CD4-positive, alpha-beta T cell treated with Interleukin-1 beta for 1 hour (primary cell): ENCODE data around the gene MSMP.

ENCODE experiments used
- DNase-seq, 2 donors: peaks; one replicate each; pipeline ENCODE4 v3.0.0-alpha.2; 2020 to 2022

Gene MSMP

DNA sequence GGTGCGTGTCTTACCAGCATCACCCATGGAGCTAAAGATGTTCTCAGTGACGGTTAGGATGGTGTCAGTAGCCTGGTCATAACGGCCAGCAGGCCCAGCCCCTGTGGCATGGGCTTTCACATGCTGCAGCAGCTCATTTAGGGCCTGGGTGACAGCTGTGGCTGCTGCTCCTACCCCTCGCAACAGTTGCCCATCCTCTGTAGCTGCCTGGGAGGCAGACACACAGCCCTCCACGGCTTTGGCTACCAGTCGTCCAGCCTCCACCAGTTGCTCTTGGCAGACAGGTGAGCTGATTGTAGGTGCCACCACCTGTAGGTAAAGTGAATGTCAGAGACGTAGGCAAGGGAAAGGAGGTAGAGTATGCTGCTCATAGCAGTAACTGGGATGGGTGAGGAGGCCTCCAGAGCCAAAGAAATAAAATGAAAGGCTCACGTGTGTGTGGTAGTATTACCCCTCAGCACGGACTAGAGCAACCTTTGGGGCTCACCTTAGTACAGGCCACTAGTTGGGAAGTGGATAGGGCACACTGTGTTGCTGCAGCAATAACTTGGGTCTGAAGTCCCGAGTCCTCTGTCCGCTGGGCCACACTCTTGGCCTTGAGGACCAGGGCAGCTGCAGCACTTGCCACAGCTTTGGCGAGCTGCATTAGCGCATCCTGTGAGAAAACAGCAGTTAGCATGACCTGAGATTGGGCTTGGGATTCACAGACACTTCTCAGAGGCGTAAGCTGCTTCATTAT is 36.8 kb downstream of the MSMP start:
- DNase-seq, result no peak

DNA sequence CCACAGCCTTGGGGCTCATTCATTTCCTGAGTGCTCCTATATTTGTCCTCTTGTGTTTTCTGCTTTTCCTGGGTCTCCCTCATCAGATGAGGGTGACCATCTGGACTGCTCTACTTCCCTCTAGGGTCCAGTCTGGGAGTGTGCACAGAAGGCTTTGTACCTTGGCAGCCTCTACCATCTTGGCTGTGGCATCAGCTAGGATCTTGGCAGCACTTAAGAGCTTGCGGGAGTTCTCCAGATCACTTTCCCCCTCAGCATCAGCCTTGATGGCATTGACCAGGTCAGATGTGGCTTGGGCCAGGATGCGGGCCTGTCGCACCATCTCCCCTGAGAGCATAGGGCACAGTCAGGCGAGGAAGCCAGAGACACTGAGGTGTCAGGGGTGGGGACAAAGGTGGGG is 37.8 kb downstream of the MSMP start:
- DNase-seq, result no peak

DNA sequence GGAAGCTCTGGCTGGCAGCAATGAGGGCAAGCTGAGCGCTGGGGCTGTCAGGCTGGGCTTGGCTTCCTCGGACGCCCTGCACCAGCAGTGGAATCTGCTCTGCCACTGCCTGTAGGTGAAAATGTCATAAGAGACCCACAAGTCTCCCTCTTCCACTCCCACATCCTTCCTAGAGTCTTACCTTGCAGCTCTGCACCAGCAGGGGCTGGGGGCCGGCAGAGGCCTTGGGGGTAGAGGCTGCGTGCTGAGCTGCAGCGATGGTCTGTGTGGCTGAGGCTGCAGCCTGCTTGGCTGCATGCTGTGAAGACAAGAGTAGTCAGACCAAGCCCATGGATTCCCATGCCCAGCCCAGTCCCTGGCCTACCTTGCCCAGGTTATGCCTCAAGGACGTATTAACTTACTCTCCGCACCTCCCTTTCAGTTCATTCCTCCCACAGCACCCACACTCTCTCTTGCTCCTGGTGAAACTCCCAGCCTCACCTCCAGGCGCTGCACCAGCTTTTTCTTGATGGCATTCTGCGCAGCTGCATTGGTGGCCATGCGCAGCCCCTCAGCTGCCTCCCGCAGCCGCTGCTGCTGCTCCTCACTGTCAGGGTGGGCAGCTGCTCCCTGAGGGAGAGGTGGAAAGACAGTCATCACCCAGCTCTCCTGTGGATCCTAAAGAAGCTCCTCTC is 39.4 kb downstream of the MSMP start:
- DNase-seq, result no peak

DNA sequence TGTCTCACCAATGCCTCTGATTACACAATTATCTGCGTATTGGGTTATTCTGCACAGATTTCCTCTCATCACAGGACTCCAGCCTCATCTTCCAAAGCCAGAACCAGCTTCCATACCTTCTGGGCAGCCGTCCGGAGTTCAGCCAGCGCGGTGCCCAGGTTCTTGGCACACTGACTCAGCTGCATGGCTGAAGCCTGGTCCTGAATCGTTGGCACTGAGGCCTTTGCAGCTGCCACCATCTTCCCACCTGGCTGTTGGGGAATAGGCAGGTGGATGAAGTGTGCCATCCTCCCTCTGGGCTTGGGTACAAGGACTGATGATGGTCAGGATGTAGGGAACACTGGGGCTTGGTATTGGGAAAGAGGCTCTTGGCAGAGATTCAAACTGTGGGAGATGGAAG is 40.0 kb downstream of the MSMP start:
- DNase-seq, result no peak

DNA sequence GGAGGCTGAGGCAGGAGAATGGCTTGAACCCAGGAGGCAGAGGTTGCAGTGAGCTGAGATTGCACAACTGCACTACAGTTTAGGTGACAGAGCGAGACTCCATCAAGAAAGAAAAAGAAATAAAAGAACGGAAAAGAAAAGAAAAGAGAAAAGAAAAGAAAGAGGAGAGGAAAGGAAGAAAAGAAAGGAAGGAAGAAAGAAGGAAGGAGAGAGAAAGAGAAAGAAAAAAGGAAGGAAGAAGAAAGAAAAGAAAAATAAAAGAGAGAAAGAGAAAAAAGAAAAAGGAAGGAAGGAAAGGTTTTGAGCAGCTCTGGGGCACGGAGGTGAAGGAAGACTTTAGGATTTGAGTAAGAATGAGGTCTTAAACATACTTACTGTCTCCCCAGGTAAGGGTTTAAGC is 40.5 kb downstream of the MSMP start:
- no peak for DNase-seq

DNA sequence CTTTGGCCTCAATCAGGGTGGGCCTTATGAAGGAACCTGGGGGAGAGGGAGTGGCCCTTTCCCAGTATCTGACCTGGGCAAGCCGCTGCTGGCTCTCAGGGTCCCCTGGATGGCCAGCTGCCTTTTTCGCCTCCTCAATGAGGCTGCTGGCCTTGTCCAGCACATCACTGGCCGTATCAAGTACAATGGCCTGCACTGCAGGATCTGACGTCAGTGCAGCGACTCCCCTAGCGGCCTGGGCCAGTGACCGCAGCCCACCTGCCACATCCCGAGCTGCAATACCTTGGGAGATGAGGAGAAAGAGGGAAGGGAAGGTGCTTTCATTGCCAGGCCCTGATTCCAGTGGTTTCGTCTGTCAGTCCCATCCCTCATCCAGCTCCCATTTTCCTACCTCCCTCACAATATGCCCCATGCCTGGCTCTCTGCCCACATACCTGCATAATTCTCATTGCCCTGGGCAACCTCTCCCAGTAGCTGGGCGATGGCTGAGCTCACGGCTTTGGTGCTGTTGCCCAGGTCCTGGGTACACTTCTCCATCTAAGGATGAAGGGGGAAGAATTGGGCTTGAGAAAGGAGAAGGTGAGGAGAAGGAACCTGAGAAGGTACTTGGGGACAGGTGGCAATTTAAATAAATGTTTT is 41.2 kb downstream of the MSMP start:
- no peak for DNase-seq

DNA sequence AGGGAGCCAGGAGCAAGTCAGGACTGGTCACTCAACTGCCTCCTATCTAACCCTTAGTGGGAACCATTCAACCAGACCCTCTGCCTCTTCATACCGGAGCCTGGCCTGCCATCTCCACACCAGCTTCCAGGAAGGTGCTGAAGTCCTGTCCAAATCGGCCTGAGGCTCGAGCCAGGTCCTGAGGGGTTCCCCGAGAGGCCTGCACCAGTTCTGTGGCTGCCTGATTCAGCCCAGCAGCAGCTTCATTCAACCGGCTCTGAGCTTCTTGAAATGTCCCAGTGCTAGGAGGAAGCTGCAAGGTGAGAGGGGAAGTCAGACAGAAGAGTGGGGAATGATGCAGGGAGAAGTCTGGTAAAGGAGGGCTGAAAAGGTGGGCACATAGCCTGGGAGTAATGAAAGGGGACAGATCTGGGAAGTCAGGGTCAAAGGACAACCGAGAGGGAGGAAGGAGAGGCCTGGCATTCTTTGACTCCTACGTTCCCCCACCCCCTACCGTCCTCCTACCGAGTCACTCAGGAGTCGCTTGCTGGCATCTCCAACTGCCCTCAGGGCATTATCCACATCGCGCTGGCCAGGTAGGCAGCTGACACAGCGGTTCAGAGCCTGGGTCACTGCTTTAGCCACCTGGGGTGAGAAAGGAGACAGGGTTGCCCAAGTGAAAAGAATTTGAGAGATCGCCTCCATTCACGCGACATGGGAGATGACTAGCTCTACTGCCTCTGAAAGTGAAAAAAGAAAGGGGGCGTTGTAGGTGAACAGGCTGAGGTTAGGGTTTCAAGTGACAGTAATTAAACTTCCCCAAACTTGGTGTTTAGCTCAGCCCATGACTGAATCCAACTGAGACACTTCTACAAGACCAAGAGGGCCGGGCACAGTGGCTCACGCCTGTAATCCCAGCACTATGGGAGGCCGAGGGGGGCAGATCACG is 42.3 kb downstream of the MSMP start:
- no peak for DNase-seq

DNA sequence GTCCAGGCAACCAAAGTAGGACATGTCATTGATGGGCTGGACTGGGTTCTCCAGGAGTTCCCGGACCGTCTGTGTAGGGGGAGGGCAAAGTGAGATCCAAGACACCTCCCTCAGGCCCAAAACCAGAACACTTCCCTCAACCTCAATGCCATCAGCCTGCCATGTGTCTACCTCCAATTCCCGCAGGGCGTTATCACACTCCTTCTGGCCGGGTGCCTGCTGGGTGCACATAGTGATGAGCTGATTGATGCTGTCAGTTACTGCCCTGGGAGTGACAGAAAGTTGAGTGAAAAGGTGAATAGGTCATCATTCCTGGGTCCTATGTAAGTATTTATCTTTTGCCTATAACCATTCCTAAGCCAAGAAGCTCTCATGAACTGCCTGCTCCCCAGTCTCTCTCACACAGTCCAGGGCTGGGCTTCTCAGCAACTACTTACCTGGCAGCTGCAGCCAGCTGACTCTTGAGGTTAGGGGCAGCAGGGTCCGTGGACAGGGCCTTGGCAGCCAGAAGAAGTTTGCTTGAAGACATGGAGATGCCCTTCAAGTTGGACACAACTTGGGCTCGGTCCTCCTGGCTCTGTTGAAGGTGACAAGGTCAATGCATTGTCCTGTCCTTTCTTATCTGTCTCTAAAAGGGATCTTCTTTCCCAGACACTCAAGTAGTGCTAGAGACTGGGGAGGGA is 43.1 kb downstream of the MSMP start:
- no peak for DNase-seq

DNA sequence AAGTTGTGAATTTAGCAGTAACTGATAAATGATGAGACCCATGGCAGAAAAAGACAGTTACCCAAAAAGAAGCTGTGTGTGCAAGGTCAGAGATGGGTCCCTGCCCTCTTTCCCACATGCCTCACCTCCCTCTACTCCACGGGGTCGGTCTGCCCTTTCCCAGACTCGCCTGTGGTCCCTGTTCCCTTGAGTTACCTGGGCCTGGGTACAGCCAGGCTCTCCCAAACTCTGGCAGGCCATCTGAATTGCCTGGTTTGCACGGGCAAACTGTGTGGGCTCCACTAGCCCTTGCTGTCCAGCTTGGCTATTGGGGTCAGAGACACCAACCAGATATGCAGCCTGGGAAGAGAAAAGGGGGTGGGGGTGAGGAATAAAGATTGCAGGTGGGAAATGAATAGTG is 45.9 kb downstream of the MSMP start:
- DNase-seq, result no peak

DNA sequence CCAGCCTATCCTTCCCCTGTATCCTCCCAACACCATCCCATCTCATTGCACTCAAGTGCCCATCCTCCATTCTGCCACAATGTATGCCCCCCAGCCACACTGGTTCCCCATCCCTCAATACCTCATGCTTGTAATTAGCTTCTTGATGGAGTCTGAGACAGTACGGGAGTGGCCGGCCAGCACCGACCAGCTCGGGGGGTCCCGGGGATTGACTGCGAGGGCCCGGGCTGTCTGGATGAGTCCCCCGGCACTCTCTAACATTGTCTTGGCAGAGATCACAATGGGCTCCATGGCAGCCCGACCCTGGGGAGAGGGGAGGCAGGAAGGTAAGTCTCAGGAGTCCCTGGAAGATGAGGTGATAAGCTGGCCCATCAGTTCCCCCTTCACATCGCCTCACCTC is 47.1 kb downstream of the MSMP start:
- DNase-seq, result no peak

DNA sequence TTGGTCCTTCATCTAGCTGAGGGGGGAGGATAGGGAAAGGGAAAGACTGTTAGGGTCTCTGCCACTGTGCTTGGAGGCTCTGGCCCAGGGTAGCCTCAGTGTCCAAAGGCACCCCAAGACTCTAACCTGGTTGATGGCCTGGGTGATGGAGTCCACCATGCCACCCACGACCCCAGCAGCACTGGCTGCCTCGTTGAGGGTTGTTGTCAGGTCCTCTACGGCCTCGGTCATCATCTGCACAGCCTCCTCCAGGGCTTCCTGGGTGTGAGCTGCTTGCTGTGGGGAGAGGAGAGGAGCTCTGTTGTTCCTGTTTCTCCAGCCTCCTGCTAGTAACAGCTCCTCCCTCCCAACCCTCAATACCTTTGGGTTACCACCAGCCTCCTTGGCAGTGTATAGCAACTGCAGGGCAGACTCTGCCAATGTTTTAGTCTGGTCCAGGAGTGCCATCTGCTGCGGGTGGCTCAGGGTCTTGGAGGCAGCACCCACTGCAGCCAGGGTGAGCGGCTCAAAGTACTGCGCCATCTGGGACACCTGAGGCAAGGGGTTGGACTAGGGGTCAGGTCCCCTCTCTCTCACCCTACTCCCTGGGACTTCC is 48.1 kb downstream of the MSMP start:
- DNase-seq, result no peak

DNA sequence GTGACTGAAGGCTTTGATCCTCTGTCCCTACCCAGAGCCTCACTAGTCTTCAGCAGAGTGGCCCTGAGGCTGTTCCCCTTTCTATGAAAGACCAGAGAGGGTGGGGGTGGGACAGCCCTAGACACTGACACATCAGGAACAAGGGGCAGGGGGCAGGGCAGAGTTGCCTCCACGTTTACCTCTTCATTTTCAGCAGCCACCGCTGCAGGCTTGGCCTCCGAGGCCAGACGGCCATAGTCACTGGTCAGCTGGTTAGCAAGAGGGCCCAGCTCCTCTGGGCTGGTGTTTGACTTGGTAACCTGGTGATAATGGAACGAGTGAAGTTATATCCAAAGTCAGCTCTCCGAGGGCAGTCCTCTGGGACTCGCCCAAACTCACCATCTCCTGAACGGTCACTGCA is 48.7 kb downstream of the MSMP start:
- DNase-seq, result no peak

DNA sequence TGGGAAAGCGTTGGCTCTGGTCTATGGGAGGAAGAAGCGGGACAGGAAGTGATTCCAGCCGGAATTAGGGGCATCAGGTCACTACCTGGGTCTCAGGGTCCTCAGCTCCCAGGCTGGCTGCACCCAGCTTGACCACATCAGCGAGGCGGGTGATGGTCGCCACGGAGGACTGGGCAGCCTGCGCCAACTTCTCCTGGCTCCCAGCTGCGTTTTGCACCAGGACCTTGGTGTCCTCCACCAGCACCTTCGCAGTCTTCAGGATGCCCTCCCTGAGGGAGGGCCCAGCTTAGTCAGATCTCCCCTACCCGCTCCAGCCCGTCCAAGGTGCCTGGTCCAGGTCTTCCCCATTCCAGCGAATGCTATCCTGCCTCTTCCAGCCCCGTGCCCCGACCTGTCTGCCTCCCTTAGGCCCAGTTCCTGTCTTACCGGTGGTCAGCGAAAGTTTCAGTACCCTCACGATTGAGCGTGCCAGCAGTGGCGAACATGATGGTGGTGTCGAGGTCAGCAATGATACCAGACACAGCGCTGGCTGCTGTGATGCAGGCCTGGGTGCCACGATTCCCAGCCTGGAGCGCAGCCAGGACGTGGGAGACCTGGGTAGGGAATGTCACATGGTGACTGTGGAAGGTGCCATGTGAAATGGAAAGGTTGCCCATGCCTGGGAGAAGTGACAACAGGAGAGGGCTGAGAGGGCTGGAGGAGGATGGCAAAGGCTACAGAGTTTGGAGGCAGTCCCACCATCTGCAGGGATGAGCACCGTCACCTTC is 50.0 kb downstream of the MSMP start:
- no peak for DNase-seq
